ENCODE results near the gene DCAF12L1. TPM values are rescaled to one million over a fixed set of nuclear protein-coding genes. Genes with fewer than 3 reads are reported as not detected.

The DCAF12L1 gene
- total and polyA plus RNA-seq, 2 donors (not counting 3 experiments of a cell fraction or from before 2014, with no cell fraction given): 23.2 to 23.5 TPM

GRCh38 chrX:126575911-126576310, 23.3 kb upstream of the DCAF12L1 start:
- H3K9ac ChIP-seq (replicated peaks; ENCODE audit: extremely low read depth, insufficient read depth, low read length): no peak overlapping the region
- no peaks in the 10 kb centered on the region for H3K9me1 ChIP-seq (replicated peaks; ENCODE audit: control insufficient read depth, extremely low read depth, insufficient read depth, low read length)
- no peak overlapping the region for H3K4me2 ChIP-seq (ENCODE audit: insufficient read depth, low read length)
- no peaks in the 10 kb centered on the region for H4K20me1 ChIP-seq (replicated peaks; ENCODE audit: control insufficient read depth, extremely low read depth, insufficient read depth, low read length)
- TF ChIP-seq MYC (IDR thresholded peaks at IDR 0.05; ENCODE audit: low read depth, low read length) (no peak), FOS (IDR thresholded peaks at IDR 0.05; ENCODE audit: borderline replicate concordance, insufficient read depth, low read length) (no peak), JUN (IDR thresholded peaks at IDR 0.05; ENCODE audit: borderline replicate concordance, insufficient read depth, insufficient read length, low read depth) (no peak), POLR2AphosphoS5 (IDR thresholded peaks at IDR 0.05; ENCODE audit: insufficient read depth, low read depth, low read length) (no peak), MAX (IDR thresholded peaks at IDR 0.05; ENCODE audit: insufficient read depth, insufficient read length) (no peak), CTCF (IDR thresholded peaks at IDR 0.05; ENCODE audit: extremely low read depth in 1 of 2, insufficient read depth in 1 of 2, low read depth in 1 of 2, low read length in 2 of 2) (no peak), GATA2 (IDR thresholded peaks at IDR 0.05; ENCODE audit: insufficient read depth, insufficient read length, low read depth, low read length) (no peak), EZH2 (IDR thresholded peaks at IDR 0.05; ENCODE audit: borderline replicate concordance, low read depth, low read length, severe bottlenecking) (no peak), POLR2A (IDR thresholded peaks at IDR 0.05; ENCODE audit: low read depth, low read length) (no peak)
- BruUV-seq (replicated peaks): no TSS peak
- no peaks in the 10 kb centered on the region for H3K4me1 ChIP-seq (ENCODE audit: control insufficient read depth, extremely low read depth, insufficient read depth, low read length)
- CTCF ChIA-PET: no interaction called here
- no peaks in the 10 kb centered on the region for H3K27me3 ChIP-seq (ENCODE audit: control insufficient read depth in 2 of 2, insufficient read depth in 2 of 2, low read length in 2 of 2)
- no peak overlapping the region for H3K27ac ChIP-seq (ENCODE audit: insufficient read depth, low read depth, low read length)
- intact Hi-C loops (cut with micrococcal nuclease): no loop called here
- dilution Hi-C loops (cut with MboI; ENCODE audit: extremely low pct_ligation_motif_present, low sequenced_read_pairs): no loop called here
- FAIRE-seq (no peak), DNase-seq (ENCODE audit: low read depth, low spot score) (no peak)
- no peak overlapping the region for H3K4me3 ChIP-seq (replicated peaks in 1 of 3; ENCODE audit: insufficient read depth in 1 of 3, low read depth in 1 of 3, low read length in 3 of 3)
- H2AFZ ChIP-seq (ENCODE audit: low read depth, low read length): no peak overlapping the region
- POLR2A ChIA-PET: no interaction called here
- H3K79me2 ChIP-seq (ENCODE audit: control insufficient read depth, insufficient read depth, low read length): no peaks in the 10 kb centered on the region
- no peaks in the 10 kb centered on the region for H3K36me3 ChIP-seq (ENCODE audit: control insufficient read depth in 2 of 2, extremely low read depth in 1 of 2, insufficient read depth in 2 of 2, low read length in 2 of 2)
- H3K9me3 ChIP-seq (replicated peaks; ENCODE audit: control insufficient read depth, insufficient read depth, low read length): no peaks in the 10 kb centered on the region
